ENCODE measurements around the gene APOE. TPM values are rescaled to one million over a fixed set of nuclear protein-coding genes. Genes with fewer than 3 reads are reported as not detected.
"Not testable (repeated sequence)": the region's sequence is repeated elsewhere in the genome, so short reads cannot be mapped to it uniquely, and the experiment has no call there.

APOE gene
- 98.9 TPM for polyA plus RNA-seq (ENCODE audit: insufficient read length)

DNA sequence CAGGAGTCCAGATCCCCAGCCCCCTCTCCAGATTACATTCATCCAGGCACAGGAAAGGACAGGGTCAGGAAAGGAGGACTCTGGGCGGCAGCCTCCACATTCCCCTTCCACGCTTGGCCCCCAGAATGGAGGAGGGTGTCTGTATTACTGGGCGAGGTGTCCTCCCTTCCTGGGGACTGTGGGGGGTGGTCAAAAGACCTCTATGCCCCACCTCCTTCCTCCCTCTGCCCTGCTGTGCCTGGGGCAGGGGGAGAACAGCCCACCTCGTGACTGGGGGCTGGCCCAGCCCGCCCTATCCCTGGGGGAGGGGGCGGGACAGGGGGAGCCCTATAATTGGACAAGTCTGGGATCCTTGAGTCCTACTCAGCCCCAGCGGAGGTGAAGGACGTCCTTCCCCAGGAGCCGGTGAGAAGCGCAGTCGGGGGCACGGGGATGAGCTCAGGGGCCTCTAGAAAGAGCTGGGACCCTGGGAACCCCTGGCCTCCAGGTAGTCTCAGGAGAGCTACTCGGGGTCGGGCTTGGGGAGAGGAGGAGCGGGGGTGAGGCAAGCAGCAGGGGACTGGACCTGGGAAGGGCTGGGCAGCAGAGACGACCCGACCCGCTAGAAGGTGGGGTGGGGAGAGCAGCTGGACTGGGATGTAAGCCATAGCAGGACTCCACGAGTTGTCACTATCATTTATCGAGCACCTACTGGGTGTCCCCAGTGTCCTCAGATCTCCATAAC, at the start of gene APOE:
Gene APOE, plus strand, starts transcription at position 360 of the 724 bp plus-strand sequence. CDS start 829 bp downstream, outside the sequence.
- no peak for DNase-seq

GRCh38 chr19:44856421-44857083, 49.0 kb upstream of the APOE start:
- no peak for DNase-seq

- no peak for DNase-seq
These were observed 47.8 kb upstream of the APOE start for GRCh38 chr19:44857837-44858236.

GRCh38 chr19:44861576-44861975, 44.0 kb upstream of the APOE start:
- not testable (repeated sequence) for DNase-seq

GRCh38 chr19:44863990-44864389, 41.6 kb upstream of the APOE start:
- DNase-seq: no peak

GRCh38 chr19:44865196-44865767, 40.3 kb upstream of the APOE start:
- no peak for DNase-seq

DNA sequence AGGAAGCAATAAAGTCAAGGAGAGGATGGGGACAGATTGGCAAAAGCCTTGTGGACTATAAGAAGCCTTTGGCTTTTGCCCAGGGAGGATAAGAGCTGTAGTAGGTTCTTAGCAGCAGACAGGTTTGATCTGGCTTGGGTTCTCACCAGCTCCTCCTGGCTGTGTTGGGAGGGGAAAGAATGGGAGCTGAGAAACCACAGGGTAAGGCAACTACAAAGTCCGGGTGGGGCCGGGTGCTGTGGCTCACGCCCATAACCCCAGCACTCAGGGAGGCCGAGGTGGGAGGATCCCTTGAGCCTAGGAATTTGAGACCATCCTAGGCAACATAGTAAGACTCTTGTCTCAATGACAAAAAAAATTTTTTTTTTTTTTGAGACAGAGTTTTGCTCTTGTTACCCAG, 38.9 kb upstream of the APOE start:
- DNase-seq: no peak

- DNase-seq: no peak
These were observed 38.0 kb upstream of the APOE start for GRCh38 chr19:44867578-44867977.

GRCh38 chr19:44869733-44870470, 35.7 kb upstream of the APOE start:
- no peak for DNase-seq

- DNase-seq: no peak
These were observed 33.8 kb upstream of the APOE start for GRCh38 chr19:44871809-44872208.

DNA sequence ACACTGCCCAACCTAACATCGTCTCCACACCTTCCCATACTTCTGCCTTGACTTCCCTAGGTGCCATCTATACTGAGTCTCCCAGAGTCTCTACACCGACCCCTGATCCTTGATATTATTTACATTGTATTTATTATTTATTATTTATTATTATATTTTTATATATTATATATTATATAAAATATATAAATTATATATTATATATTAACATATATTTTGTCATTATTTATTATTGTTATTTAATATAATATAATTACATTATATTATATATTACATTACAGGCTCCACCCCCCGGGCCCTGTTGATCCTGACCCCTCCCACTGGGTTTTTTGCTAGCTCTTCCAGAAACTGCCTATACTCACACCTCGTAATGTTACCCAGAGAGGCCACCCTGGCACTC, 32.9 kb upstream of the APOE start:
- no peak for DNase-seq

DNA sequence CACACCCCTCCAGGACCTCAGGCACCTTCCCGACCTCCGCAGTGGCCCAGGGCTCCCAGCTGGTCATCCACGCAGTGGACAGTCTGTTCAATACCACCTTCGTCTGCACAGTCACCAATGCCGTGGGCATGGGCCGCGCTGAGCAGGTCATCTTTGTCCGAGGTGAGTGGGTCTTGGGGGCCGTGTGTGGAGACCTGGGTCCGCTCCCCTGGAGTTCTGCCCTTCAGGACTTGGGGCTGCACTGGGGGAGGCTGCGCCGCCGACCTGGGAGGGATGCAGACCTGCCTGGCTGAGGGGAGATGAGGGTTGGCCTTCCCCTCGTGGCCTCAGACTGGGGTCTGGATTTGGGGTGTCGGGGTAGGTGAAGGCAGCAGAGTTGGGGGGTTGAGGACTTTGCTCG, 31.3 kb upstream of the APOE start:
- DNase-seq: no peak

DNA sequence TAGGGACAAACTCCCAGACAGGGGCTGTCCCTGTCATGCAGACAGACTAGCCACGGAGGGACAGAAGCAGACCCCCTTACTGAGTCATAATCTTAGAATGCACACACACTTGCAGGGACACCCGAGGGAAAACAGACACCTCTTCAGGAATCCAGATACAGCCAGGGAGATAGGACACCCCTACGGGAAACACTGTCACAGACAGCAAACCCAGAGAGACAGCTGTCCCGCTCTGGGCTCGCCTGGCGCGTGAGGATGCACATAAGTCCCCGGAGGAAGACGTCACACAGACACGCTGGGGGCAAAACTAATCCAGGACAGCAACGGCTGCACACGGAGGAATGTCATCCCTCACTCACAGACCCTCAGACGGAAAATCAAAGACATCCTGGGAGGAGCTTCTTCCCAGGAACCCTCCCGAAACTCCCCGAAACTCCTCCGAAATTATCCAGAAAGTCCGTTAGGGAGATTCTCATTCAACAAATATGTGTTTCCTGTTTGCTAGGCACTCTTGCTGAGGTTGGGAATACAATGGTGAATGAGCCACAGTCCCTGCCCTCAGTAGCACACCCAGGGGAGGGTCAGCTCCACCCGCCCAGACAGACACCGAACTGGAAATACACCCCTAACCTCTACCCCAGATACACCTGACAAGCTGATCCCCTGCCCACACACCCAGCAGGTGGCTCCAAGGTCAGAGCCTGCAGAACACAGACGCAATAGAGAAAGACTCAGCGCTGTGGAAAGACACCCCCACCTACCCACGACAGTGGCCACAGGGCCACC, 29.7 kb upstream of the APOE start:
- DNase-seq: no peak

GRCh38 chr19:44876930-44877535, 28.6 kb upstream of the APOE start:
- no peak for DNase-seq

GRCh38 chr19:44878120-44878865, 27.3 kb upstream of the APOE start:
- no peak for DNase-seq

DNA sequence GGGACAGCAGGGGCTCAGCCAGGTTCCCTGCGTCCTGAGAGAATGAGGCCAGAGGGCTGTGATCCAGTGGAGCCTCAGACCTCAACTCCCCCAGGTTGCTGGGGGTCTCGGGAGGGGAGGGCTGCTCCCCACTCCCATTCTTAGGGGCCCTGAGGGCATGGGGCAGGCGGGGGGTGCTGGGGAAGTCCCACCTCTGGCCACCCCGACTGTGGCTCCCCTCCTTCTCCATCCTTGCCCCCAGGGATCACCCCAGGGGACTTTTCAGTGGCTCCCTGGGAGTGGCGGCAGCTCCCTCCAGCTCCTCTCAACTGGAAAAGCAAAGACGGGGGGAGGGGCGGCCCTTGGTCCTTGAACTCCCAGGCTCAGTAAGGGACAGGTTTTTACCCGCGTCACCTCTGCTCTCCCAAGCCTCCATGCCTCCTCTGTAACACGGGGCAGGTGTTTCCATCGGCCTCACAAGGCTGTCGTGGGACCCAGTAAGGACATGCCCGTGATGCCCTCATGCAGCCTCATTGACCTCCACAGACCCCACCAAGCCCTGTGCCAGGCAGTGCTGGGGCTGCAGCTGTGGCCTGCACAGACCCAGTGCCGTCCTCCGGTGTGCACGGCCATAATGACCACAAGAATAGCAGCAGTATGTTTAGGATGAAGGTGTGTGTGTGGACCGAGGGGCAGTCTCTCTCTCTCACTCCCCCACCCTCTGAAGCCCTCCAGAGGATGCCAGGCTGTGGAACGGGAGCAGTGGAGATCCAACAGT, 26.1 kb upstream of the APOE start:
- no peak for DNase-seq

GRCh38 chr19:44882063-44882462, 23.5 kb upstream of the APOE start:
- no peak for DNase-seq

- not testable (repeated sequence) for DNase-seq
These were observed 22.8 kb upstream of the APOE start for GRCh38 chr19:44882619-44883397.

- DNase-seq: no peak
These were observed 21.7 kb upstream of the APOE start for GRCh38 chr19:44883922-44884321.

DNA sequence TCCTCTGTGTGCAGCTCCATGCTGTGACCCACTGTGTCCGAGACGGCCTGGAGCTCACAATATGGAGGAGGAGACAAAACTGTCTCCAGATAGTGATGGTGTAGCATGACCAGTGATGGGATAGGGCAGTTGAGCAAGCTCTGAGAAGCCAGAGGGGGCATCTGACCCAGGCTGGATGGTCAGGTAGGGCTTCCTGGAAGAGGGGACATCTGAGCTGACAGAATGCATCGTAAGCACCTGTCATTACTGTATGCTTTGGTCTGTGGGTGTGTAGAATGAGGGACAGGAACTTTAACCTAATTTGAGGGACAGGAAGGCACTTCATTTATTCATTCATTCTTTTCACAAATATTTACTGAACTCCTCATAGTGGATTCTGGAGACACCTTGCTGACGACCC, 21.0 kb upstream of the APOE start:
- DNase-seq: no peak

Measured in hindlimb muscle (tissue), 1 donor.